PC-9 (cell line): ENCODE data around the gene SNX32.

ENCODE experiments used
- EZH2 ChIP-seq: fragments of 200-600 bp; sonication (generic); IDR thresholded peaks from 2 replicates; pipeline ENCODE4 v1.8.0; 2017; ENCODE audit warnings: antibody characterized with exemption, low read depth
- TF ChIP-seq, protein P1 (sequence below): fragments of 200-600 bp; sonication (generic); conservative IDR thresholded peaks from 2 replicates; pipeline ENCODE4 v1.6.1; 2017; ENCODE audit warnings: mixed run types, antibody characterized with exemption, mild to moderate bottlenecking, moderate library complexity

DNA sequence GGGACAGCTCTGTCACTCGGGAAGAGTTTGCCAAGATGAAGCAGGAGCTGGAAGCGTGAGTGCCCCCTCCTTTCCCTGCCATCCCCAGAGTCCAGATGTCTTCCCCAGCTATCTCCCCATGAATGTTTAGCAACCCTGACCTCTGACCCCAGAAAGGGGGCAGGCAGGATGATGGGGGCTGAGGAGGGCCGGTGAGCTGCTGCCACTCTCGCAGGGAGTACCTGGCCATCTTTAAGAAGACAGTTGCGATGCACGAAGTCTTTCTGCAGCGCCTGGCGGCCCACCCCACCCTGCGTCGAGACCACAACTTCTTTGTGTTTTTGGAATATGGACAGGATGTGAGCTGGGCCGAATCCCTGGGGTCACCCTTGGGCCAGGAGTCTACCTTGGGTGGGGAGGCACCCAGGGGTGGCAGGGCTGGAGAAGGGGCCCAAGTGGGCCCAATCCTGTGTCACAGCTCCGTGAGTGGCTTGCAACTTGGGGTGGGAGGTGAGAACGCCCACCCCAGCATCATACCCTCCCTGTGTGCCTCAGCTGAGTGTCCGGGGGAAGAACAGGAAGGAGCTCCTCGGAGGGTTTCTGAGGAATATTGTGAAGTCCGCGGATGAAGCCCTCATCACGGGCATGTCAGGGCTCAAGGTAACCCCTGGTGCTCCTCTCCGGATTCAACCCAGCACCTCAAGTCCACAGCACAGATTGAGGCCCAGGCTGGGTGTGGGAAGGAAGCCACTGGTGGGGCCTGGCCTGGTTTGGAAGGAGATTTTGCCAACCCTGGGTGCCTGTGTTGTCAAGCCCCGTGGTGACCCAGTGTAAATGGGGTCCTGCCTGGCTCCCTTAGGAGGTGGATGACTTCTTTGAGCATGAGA, 16.7 kb downstream of the SNX32 start:
- TF ChIP-seq, protein P1, sequence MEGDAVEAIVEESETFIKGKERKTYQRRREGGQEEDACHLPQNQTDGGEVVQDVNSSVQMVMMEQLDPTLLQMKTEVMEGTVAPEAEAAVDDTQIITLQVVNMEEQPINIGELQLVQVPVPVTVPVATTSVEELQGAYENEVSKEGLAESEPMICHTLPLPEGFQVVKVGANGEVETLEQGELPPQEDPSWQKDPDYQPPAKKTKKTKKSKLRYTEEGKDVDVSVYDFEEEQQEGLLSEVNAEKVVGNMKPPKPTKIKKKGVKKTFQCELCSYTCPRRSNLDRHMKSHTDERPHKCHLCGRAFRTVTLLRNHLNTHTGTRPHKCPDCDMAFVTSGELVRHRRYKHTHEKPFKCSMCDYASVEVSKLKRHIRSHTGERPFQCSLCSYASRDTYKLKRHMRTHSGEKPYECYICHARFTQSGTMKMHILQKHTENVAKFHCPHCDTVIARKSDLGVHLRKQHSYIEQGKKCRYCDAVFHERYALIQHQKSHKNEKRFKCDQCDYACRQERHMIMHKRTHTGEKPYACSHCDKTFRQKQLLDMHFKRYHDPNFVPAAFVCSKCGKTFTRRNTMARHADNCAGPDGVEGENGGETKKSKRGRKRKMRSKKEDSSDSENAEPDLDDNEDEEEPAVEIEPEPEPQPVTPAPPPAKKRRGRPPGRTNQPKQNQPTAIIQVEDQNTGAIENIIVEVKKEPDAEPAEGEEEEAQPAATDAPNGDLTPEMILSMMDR: no peak
- no peak for TF ChIP-seq EZH2
